H9 (cell line): Measurements from ENCODE around the gene ZNF750. TPM values are rescaled to one million over a fixed set of nuclear protein-coding genes. Genes with fewer than 3 reads are reported as not detected.

Source experiments
- DNase-seq: peaks from one replicate; pipeline ENCODE4 v3.0.0-alpha.2; 2017
- H2AFZ ChIP-seq: one replicate; pipeline ENCODE4 v1.6.1; 2013; ENCODE audit warnings: mild to moderate bottlenecking, low read length, control low read depth, moderate library complexity
- H2AK5ac ChIP-seq: 2 replicates; pipeline ENCODE4 v1.6.1; 2013; ENCODE audit warnings: low read length, control low read depth, mixed read lengths; ENCODE audit not compliant: insufficient read length
- H2BK120ac ChIP-seq: one replicate; pipeline ENCODE4 v1.6.1; 2013; ENCODE audit warnings: low read depth, mild to moderate bottlenecking, low read length, control low read depth, inconsistent platforms; ENCODE audit not compliant: poor library complexity, severe bottlenecking
- H2BK12ac ChIP-seq: 2 replicates; pipeline ENCODE4 v1.6.1; 2013; ENCODE audit warnings: low read length, control low read depth, mixed read lengths, low read depth; ENCODE audit not compliant: insufficient read length
- H2BK15ac ChIP-seq: 2 replicates; pipeline ENCODE4 v1.6.1; 2013; ENCODE audit warnings: low read depth, low read length, control low read depth
- H2BK20ac ChIP-seq: one replicate; pipeline ENCODE4 v1.6.1; 2013; ENCODE audit warnings: low read depth, mild to moderate bottlenecking, low read length, control low read depth, inconsistent platforms; ENCODE audit not compliant: poor library complexity, severe bottlenecking
- H2BK5ac ChIP-seq: 2 replicates; pipeline ENCODE4 v1.6.1; 2013; ENCODE audit warnings: low read length, control low read depth, mixed read lengths; ENCODE audit not compliant: insufficient read length
- H3K14ac ChIP-seq: 2 replicates; pipeline ENCODE4 v1.6.1; 2013; ENCODE audit warnings: low read length, control low read depth; ENCODE audit not compliant: insufficient read depth
- H3K18ac ChIP-seq: 2 replicates; pipeline ENCODE4 v1.6.1; 2013; ENCODE audit warnings: low read depth, mild to moderate bottlenecking, mixed read lengths, low read length, control low read depth; ENCODE audit not compliant: insufficient read length
- H3K23ac ChIP-seq: 2 replicates; pipeline ENCODE4 v1.6.1; 2013; ENCODE audit warnings: low read length, control low read depth, mixed read lengths, low read depth; ENCODE audit not compliant: insufficient read length
- H3K23me2 ChIP-seq: 2 replicates; pipeline ENCODE4 v1.6.1; 2013; ENCODE audit warnings: low read depth, mild to moderate bottlenecking, mixed read lengths, low read length, control low read depth; ENCODE audit not compliant: insufficient read length, poor library complexity, severe bottlenecking
- H3K27ac ChIP-seq: 2 replicates; pipeline ENCODE4 v1.5.1; 2013; ENCODE audit warnings: low read length, control low read depth, mixed read lengths, low read depth; ENCODE audit not compliant: insufficient read length
- H3K27me3 ChIP-seq: 2 replicates; pipeline ENCODE4 v1.6.1; 2013; ENCODE audit warnings: low read length, control low read depth, inconsistent platforms; ENCODE audit not compliant: insufficient read depth
- H3K4ac ChIP-seq: 2 replicates; pipeline ENCODE4 v1.6.1; 2013; ENCODE audit warnings: low read depth, mild to moderate bottlenecking, control low read depth, inconsistent platforms, low read length, moderate library complexity
- H3K4me1 ChIP-seq: 2 replicates; pipeline ENCODE4 v1.6.1; 2013; ENCODE audit warnings: low read length, control low read depth, inconsistent platforms; ENCODE audit not compliant: insufficient read depth
- H3K4me2 ChIP-seq: 2 replicates; pipeline ENCODE4 v1.6.1; 2013; ENCODE audit warnings: low read length, control low read depth, mixed read lengths; ENCODE audit not compliant: insufficient read length, insufficient read depth
- H3K56ac ChIP-seq: 2 replicates; pipeline ENCODE4 v1.6.1; 2013; ENCODE audit warnings: low read depth, mild to moderate bottlenecking, mixed read lengths, low read length, control low read depth; ENCODE audit not compliant: insufficient read length
- H3K79me1 ChIP-seq: 2 replicates; pipeline ENCODE4 v1.6.1; 2013; ENCODE audit warnings: low read depth, mild to moderate bottlenecking, moderate library complexity, low read length, control low read depth, inconsistent platforms; ENCODE audit not compliant: insufficient read depth, poor library complexity, severe bottlenecking
- H3K79me2 ChIP-seq: 2 replicates; pipeline ENCODE4 v1.6.1; 2013; ENCODE audit warnings: low read length, control low read depth, inconsistent platforms; ENCODE audit not compliant: insufficient read depth
- H3K9ac ChIP-seq: 2 replicates; pipeline ENCODE4 v1.6.1; 2013; ENCODE audit warnings: low read length, control low read depth, mixed read lengths; ENCODE audit not compliant: insufficient read length; ENCODE audit errors: extremely low read depth
- H3K9me3 ChIP-seq: one replicate; pipeline ENCODE4 v1.6.1; 2013; ENCODE audit warnings: low read depth, low read length, inconsistent platforms; ENCODE audit not compliant: control insufficient read depth
- H3T11ph ChIP-seq: one replicate; pipeline ENCODE4 v1.6.1; 2013; ENCODE audit warnings: mild to moderate bottlenecking, low read length, control low read depth, inconsistent platforms
- H4K20me1 ChIP-seq: one replicate; pipeline ENCODE4 v1.6.1; 2013; ENCODE audit not compliant: control insufficient read depth, insufficient read length, insufficient read depth
- H4K5ac ChIP-seq: 2 replicates; pipeline ENCODE4 v1.6.1; 2013; ENCODE audit warnings: low read depth, mild to moderate bottlenecking, mixed read lengths, low read length, control low read depth; ENCODE audit not compliant: insufficient read length
- H4K8ac ChIP-seq: replicated peaks from 2 replicates; pipeline ENCODE4 v1.6.1; 2013; ENCODE audit warnings: low read length, control low read depth, mixed read lengths, low read depth; ENCODE audit not compliant: insufficient read length
- H4K91ac ChIP-seq: 2 replicates; pipeline ENCODE4 v1.6.1; 2013; ENCODE audit warnings: low read depth, mild to moderate bottlenecking, moderate library complexity, mixed read lengths, low read length, control low read depth; ENCODE audit not compliant: insufficient read length
- H3K27ac Mint-ChIP-seq, 3 experiments: 2 replicates in 2 of 3; 3 replicates in 1 of 3; pipeline ENCODE4 v1.8.0; 2020 to 2021; ENCODE audit warnings: mixed read lengths in 3 of 3, mild to moderate bottlenecking in 1 of 3, moderate library complexity in 1 of 3
- H3K27me3 Mint-ChIP-seq: 2 replicates; pipeline ENCODE4 v1.8.0; 2021; ENCODE audit warnings: low read depth, mild to moderate bottlenecking, moderate library complexity, mixed read lengths
- H3K36me3 Mint-ChIP-seq, 3 experiments: 2 replicates in 2 of 3; 3 replicates in 1 of 3; pipeline ENCODE4 v1.8.0; 2020 to 2021; ENCODE audit warnings: low read depth in 3 of 3, mixed read lengths in 3 of 3; ENCODE audit not compliant: insufficient read depth in 1 of 3
- H3K4me1 Mint-ChIP-seq, 2 experiments: 2 replicates each; pipeline ENCODE4 v1.8.0; 2020; ENCODE audit warnings: mixed read lengths in 2 of 2
- H3K4me3 Mint-ChIP-seq, 2 experiments: 2 replicates in 1 of 2; 3 replicates in 1 of 2; pipeline ENCODE4 v1.8.0; 2020 to 2021; ENCODE audit warnings: mild to moderate bottlenecking in 2 of 2, mixed read lengths in 2 of 2, moderate library complexity in 1 of 2
- H3K9me3 Mint-ChIP-seq, 2 experiments: 2 replicates in 1 of 2; 3 replicates in 1 of 2; pipeline ENCODE4 v1.8.0; 2020; ENCODE audit warnings: mild to moderate bottlenecking in 2 of 2, mixed read lengths in 2 of 2, moderate library complexity in 1 of 2
- WGBS: extraction: QIAGEN DNeasy Blood & Tissue Kit; methylation state at CpG from one replicate; pipeline ENCODE4 v1.1.7; 2013; ENCODE audit warnings: missing lambda C conversion rate, low lambda C conversion rate, mixed read lengths; ENCODE audit not compliant: insufficient read length; ENCODE audit errors: extremely low coverage; 5-methylcytosine and 5-hydroxymethylcytosine counted together
- total RNA-seq: library from RNA; stranded (reverse); gene quantifications from 2 replicates; pipeline ENCODE4 v1.2.1, GENCODE V29; 2021
- TF ChIP-seq, protein P1 (sequence below): fragments of 200-600 bp; sonication (generic); conservative IDR thresholded peaks from 3 replicates; pipeline ENCODE4 v1.8.0; 2021; ENCODE audit warnings: antibody characterized with exemption, mild to moderate bottlenecking

The ZNF750 gene
- total RNA-seq, 1 experiment from 2014 or later = not detected

- H3K4me1 ChIP-seq = no peaks in the 10 kb centered on the region
- H3K14ac ChIP-seq = no peak overlapping the region; the same call in 1 of the 2 replicates
- TF ChIP-seq, protein P1, sequence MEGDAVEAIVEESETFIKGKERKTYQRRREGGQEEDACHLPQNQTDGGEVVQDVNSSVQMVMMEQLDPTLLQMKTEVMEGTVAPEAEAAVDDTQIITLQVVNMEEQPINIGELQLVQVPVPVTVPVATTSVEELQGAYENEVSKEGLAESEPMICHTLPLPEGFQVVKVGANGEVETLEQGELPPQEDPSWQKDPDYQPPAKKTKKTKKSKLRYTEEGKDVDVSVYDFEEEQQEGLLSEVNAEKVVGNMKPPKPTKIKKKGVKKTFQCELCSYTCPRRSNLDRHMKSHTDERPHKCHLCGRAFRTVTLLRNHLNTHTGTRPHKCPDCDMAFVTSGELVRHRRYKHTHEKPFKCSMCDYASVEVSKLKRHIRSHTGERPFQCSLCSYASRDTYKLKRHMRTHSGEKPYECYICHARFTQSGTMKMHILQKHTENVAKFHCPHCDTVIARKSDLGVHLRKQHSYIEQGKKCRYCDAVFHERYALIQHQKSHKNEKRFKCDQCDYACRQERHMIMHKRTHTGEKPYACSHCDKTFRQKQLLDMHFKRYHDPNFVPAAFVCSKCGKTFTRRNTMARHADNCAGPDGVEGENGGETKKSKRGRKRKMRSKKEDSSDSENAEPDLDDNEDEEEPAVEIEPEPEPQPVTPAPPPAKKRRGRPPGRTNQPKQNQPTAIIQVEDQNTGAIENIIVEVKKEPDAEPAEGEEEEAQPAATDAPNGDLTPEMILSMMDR = no peak
- no peak overlapping the region for H2BK120ac ChIP-seq
- H3K4me2 ChIP-seq = no peak overlapping the region
- no peak overlapping the region for H2BK15ac ChIP-seq
- H2AK5ac ChIP-seq = no peak overlapping the region
- H3K27me3 ChIP-seq = no peaks in the 10 kb centered on the region
- Mint-ChIP-seq H3K4me3 (no peak overlapping the region), H3K4me1 (peaks cover 6 to 28% of the 10 kb centered on the region in 2 experiments), H3K27me3 (no peaks in the 10 kb centered on the region; the same call in 1 of the 2 replicates), H3K36me3 (peaks cover 0 to 6% (median under 1%) of the 10 kb centered on the region in 3 experiments; a peak in 6 of 7 replicates), H3K9me3 (no peaks in the 10 kb centered on the region), H3K27ac (peak overlapping the region; percentile 82 to 98 (median 90); a peak in 5 of 7 replicates)
- no peak overlapping the region for H3K18ac ChIP-seq
- H2BK5ac ChIP-seq = no peak overlapping the region
- no peak overlapping the region for H4K5ac ChIP-seq
- no CpG with 5 or more reads among the region's 16 CpGs for WGBS
- H3K56ac ChIP-seq = no peak overlapping the region
- H2BK12ac ChIP-seq = no peak overlapping the region
- H4K91ac ChIP-seq = no peak overlapping the region
- H3K79me1 ChIP-seq = peaks cover 3% of the 10 kb centered on the region
- DNase-seq = no peak
- H3K9me3 ChIP-seq = no peaks in the 10 kb centered on the region
- peaks cover 3% of the 10 kb centered on the region for H3K23me2 ChIP-seq
- H2BK20ac ChIP-seq = no peak overlapping the region
- H3K79me2 ChIP-seq = no peaks in the 10 kb centered on the region; the same call in 1 of the 2 replicates
- H3K4ac ChIP-seq = no peak overlapping the region
- H3K23ac ChIP-seq = no peak overlapping the region
- no peak overlapping the region for H4K8ac ChIP-seq
- H2AFZ ChIP-seq = no peak overlapping the region
- H4K20me1 ChIP-seq = no peaks in the 10 kb centered on the region
- H3T11ph ChIP-seq = no peak overlapping the region
- no peak overlapping the region for H3K27ac ChIP-seq
- H3K9ac ChIP-seq = no peak overlapping the region
Observed at GRCh38 chr17:82864713-82865248, 25.0 kb upstream of the ZNF750 start.
